Activated CD4-positive, alpha-beta T cell treated with anti-CD3 and anti-CD28 coated beads for 36 hours (primary cell): ENCODE data around the gene KIT. TPM values are rescaled to one million over a fixed set of nuclear protein-coding genes. Genes with fewer than 3 reads are reported as not detected.

Source experiments
- ATAC-seq: fragments of 200-7000 bp; cut with Tn5 transposase; one replicate; pipeline ENCODE4 v1.10.0; 2021; ENCODE audit warnings: mild to moderate bottlenecking, moderate library complexity
- CTCF ChIA-PET: fragments of 350-600 bp; sonication (Branson Sonifier 250); formaldehyde crosslinking; loops from one replicate; lab custom pipeline; 2021; ENCODE audit warnings: antibody characterized with exemption; lab: Charles Lee
- POLR2A ChIA-PET: fragments of 350-600 bp; sonication (Branson Sonifier 250); formaldehyde crosslinking; loops from one replicate; lab custom pipeline; 2021; ENCODE audit warnings: antibody characterized with exemption, inconsistent platforms; lab: Charles Lee
- DNase-seq: peaks from one replicate; pipeline ENCODE4 v3.0.0-alpha.2; 2020
- H3K27ac Mint-ChIP-seq: one replicate; pipeline ENCODE4 v1.8.0; 2021; ENCODE audit warnings: mixed read lengths
- H3K27me3 Mint-ChIP-seq: one replicate; pipeline ENCODE4 v1.8.0; 2021; ENCODE audit warnings: mixed read lengths
- H3K36me3 Mint-ChIP-seq: one replicate; pipeline ENCODE4 v1.8.0; 2021; ENCODE audit warnings: low read depth, mixed read lengths
- H3K4me1 Mint-ChIP-seq: one replicate; pipeline ENCODE4 v1.8.0; 2021; ENCODE audit warnings: mixed read lengths
- H3K4me3 Mint-ChIP-seq: one replicate; pipeline ENCODE4 v1.8.0; 2021; ENCODE audit warnings: mild to moderate bottlenecking, moderate library complexity, mixed read lengths
- H3K9me3 Mint-ChIP-seq: one replicate; pipeline ENCODE4 v1.8.0; 2021; ENCODE audit warnings: low read depth, mixed read lengths
- intact Hi-C, 2 experiments: fragments of 100-400 bp; cut with DNase I in 1 of 2; cut with micrococcal nuclease in 1 of 2; formaldehyde crosslinking; loops; one replicate each; pipeline versions ENCODE4 v1.14.2 to v1.15.1; 2022 to 2024; cut with DNase I, micrococcal nuclease
- total RNA-seq, 2 experiments: library from RNA; stranded (reverse); gene quantifications; one replicate each; pipeline ENCODE4 v1.2.3, GENCODE V29; 2021

The KIT gene
- total RNA-seq, 2 experiments from 2014 or later: not detected

DNA sequence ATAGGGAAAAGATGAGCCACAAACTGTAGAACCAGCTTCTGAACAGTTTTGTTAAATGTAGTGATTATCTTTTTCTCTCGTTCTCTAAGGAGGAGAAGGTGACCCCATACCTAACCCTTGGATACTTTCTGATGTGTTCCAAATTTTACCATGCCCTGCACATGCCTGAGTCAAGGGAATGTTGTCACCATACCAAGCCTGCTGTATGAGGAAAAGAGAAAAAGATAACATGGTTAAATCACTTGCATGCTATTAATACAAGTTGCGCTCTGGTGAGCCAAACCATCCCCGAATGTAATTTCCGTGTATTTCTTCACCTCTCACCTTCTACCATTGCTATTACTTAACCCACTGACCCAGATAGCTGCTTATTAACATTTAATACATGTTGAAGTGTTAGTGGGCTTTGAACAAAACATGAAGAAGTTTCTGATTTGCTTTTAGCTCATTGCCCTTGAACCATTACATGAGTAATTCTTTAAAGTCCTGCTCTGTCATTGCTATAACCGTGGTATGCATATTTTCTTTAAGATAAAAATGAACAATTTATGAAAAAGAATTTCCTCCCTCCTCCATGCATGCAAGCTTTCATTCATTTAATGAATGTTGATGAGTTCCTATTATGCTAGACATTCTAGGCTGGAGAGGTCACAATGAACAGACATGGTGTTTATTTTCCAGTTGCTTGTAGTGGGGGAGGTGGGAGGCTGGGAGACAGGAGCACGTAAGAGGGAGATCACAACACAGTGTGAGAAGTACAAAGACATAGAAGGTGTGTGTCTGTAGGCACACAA lies 13.6 kb upstream of the KIT start:
- DNase-seq (no peak), ATAC-seq (no peak)
- Mint-ChIP-seq H3K4me1 (no peaks in the 10 kb centered on the region), H3K27me3 (no peaks in the 10 kb centered on the region), H3K9me3 (no peaks in the 10 kb centered on the region), H3K4me3 (no peak overlapping the region), H3K36me3 (no peaks in the 10 kb centered on the region), H3K27ac (no peak overlapping the region)
- ChIA-PET POLR2A (no interaction called here), CTCF (no interaction called here)
- intact Hi-C loops: no loop called here

GRCh38 chr4:54645830-54646229 lies 11.9 kb upstream of the KIT start:
- ChIA-PET POLR2A (no interaction called here), CTCF (no interaction called here)
- no peaks in the 10 kb centered on the region for H3K4me1 Mint-ChIP-seq
- H3K4me3 Mint-ChIP-seq: no peak overlapping the region
- H3K27ac Mint-ChIP-seq: no peak overlapping the region
- no peaks in the 10 kb centered on the region for H3K36me3 Mint-ChIP-seq
- H3K27me3 Mint-ChIP-seq: no peaks in the 10 kb centered on the region
- ATAC-seq (no peak), DNase-seq (no peak)
- H3K9me3 Mint-ChIP-seq: no peaks in the 10 kb centered on the region
- intact Hi-C loops: no loop called here

GRCh38 chr4:54647070-54647469 lies 10.7 kb upstream of the KIT start:
- ChIA-PET CTCF (interaction anchor here (0.6 kb wide), 1 partner anchor 367 kb away, joined by 3 read pairs; no protein-coding TSS in a partner anchor), POLR2A (no interaction called here)
- no peaks in the 10 kb centered on the region for H3K4me1 Mint-ChIP-seq
- no peaks in the 10 kb centered on the region for H3K36me3 Mint-ChIP-seq
- no peaks in the 10 kb centered on the region for H3K9me3 Mint-ChIP-seq
- ATAC-seq (no peak), DNase-seq (no peak)
- intact Hi-C loops: no loop called here
- no peak overlapping the region for H3K4me3 Mint-ChIP-seq
- no peak overlapping the region for H3K27ac Mint-ChIP-seq
- peaks cover 5% of the 10 kb centered on the region for H3K27me3 Mint-ChIP-seq

- Mint-ChIP-seq H3K9me3 (no peaks in the 10 kb centered on the region), H3K36me3 (no peaks in the 10 kb centered on the region), H3K27ac (no peak overlapping the region), H3K27me3 (peaks cover 22% of the 10 kb centered on the region), H3K4me1 (no peaks in the 10 kb centered on the region), H3K4me3 (no peak overlapping the region)
- ATAC-seq (no peak), DNase-seq (no peak)
- intact Hi-C loops: no loop called here
- ChIA-PET CTCF (no interaction called here), POLR2A (no interaction called here)
Measured at GRCh38 chr4:54651050-54651449, 6.7 kb upstream of the KIT start.

DNA sequence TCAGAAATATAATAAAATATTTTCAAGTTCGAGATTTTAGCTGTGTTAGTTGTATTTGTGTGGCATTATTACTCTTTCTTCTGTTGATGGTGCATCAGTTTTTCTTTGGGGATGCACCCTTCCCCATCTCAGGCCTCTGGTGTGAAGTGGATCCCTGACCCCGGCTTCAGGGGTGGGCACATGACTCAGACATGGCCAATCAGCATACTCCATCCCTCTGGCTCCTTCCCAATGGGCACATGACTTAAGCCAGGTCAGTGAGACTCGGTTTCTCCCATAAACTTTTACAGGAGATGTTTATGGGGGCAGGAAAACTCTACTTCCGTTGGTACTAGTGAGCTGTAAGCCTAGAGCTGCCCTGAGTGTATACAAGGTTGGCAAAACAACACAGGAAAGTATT lies 3.0 kb upstream of the KIT start:
- intact Hi-C loops: no loop called here
- Mint-ChIP-seq H3K27ac (no peak overlapping the region), H3K4me1 (peaks cover 6% of the 10 kb centered on the region), H3K27me3 (peaks cover 41% of the 10 kb centered on the region), H3K4me3 (no peak overlapping the region), H3K9me3 (no peaks in the 10 kb centered on the region), H3K36me3 (no peaks in the 10 kb centered on the region)
- ATAC-seq: no peak
- ChIA-PET CTCF (no interaction called here), POLR2A (no interaction called here)
- DNase-seq: no peak

DNA sequence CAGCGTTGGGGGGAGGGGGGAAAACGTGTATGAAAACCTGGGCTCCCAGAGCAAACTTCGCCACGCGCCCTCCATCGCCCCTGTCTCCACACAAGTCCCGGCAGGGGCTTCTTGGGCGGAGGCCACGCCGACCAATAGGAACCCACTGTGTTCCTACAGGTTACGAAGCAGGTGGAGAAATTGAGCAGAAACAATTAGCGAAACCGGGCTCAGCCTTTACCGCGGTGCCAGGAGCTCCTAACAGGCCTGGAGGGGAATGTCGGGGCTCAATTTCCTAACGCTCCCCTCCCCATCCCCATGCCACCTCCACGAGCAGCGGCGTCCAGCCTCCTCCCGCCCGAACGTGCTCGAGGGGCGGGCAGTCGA lies 589 bp upstream of the KIT start:
- Mint-ChIP-seq H3K4me1 (peaks cover 9% of the 10 kb centered on the region), H3K36me3 (no peaks in the 10 kb centered on the region), H3K27ac (no peak overlapping the region), H3K4me3 (peak overlapping the region; percentile 1), H3K9me3 (no peaks in the 10 kb centered on the region), H3K27me3 (peaks cover 55% of the 10 kb centered on the region)
- ChIA-PET POLR2A (no interaction called here), CTCF (interaction anchor here (0.7 kb wide), 1 partner anchor 16 kb away, joined by 3 read pairs; no protein-coding TSS in a partner anchor)
- no peak for DNase-seq
- ATAC-seq: no peak
- intact Hi-C loops: no loop called here

DNA sequence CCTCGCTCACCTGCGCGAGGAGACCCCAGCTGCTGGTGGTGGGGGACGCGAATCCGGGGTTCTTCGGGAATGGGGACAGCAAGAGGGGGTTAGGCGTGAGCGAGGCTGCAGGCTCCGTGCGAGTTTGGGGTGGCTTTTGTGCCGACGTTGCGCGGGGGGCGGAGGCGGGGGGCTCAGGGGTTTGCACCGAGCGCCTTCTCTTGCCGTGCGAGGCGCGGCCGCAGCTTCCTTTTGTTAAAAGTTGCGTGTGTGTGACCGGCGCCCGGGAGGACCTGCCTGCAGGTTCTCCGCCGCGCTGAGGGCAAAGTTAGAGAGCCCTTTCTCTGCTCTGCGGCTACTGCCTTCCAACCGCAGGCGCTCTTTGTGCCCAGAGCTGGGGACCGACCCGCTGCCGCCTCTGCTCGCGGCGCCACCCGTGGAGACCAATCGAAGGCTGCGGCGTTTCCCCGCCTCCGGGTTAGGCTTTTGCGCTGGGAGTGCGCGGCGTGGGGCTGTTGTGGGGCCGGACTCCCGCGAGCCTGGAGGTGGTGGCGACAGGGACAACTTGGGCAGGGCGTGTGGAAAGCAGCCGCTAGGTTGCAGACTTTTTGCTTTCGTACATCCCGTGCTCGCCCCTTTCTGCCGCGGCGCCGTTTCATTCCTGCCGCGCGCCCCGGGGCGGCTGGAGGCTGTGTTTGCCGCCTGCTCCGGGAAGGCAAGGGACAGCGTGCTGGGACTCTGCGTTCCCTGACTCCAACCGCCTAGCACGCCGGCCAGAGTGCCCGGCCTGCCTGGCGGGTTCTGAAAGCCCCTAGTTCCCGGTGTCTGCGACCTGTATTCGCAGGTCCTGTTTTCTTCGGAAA lies 716 bp downstream of the KIT start:
- Mint-ChIP-seq H3K4me1 (peaks cover 9% of the 10 kb centered on the region), H3K27ac (no peak overlapping the region), H3K4me3 (peak overlapping the region; percentile 60), H3K9me3 (no peaks in the 10 kb centered on the region), H3K36me3 (no peaks in the 10 kb centered on the region), H3K27me3 (peaks cover 53% of the 10 kb centered on the region)
- POLR2A ChIA-PET: no interaction called here
- DNase-seq: peak; percentile 53
- intact Hi-C loops: no loop called here
- CTCF ChIA-PET: interaction anchor here (0.8 to 1.3 kb wide), 2 partner anchors 17 to 313 kb away, joined by 3 read pairs; no protein-coding TSS in a partner anchor
- ATAC-seq: peak; percentile 69

GRCh38 chr4:54659313-54659712 lies 1.6 kb downstream of the KIT start:
- POLR2A ChIA-PET: no interaction called here
- CTCF ChIA-PET: interaction anchor here (1.3 kb wide), 1 partner anchor 18 kb away, joined by 3 read pairs; no protein-coding TSS in a partner anchor
- ATAC-seq (no peak), DNase-seq (peak; percentile 6)
- peaks cover 52% of the 10 kb centered on the region for H3K27me3 Mint-ChIP-seq
- H3K36me3 Mint-ChIP-seq: no peaks in the 10 kb centered on the region
- peak overlapping the region; percentile 60 for H3K4me3 Mint-ChIP-seq
- H3K27ac Mint-ChIP-seq: no peak overlapping the region
- H3K9me3 Mint-ChIP-seq: no peaks in the 10 kb centered on the region
- H3K4me1 Mint-ChIP-seq: peaks cover 9% of the 10 kb centered on the region
- intact Hi-C loops: no loop called here

- intact Hi-C loops: no loop called here
- ATAC-seq (no peak), DNase-seq (no peak)
- Mint-ChIP-seq H3K27ac (no peak overlapping the region), H3K9me3 (no peaks in the 10 kb centered on the region), H3K4me1 (peaks cover 9% of the 10 kb centered on the region), H3K27me3 (peaks cover 51% of the 10 kb centered on the region), H3K4me3 (peak overlapping the region; percentile 60), H3K36me3 (no peaks in the 10 kb centered on the region)
- ChIA-PET CTCF (interaction anchor here (1.3 kb wide), 1 partner anchor 19 kb away, joined by 3 read pairs; no protein-coding TSS in a partner anchor), POLR2A (interaction anchor here (0.6 kb wide), 1 partner anchor 1607 kb away, joined by 3 read pairs; no protein-coding TSS in a partner anchor)
Measured at GRCh38 chr4:54659749-54660535, 2.2 kb downstream of the KIT start.

- Mint-ChIP-seq H3K36me3 (no peaks in the 10 kb centered on the region), H3K9me3 (no peaks in the 10 kb centered on the region), H3K4me1 (peaks cover 9% of the 10 kb centered on the region), H3K27me3 (peaks cover 54% of the 10 kb centered on the region), H3K4me3 (no peak overlapping the region), H3K27ac (no peak overlapping the region)
- ATAC-seq (no peak), DNase-seq (no peak)
- CTCF ChIA-PET: no interaction called here
- POLR2A ChIA-PET: interaction anchor here (0.6 kb wide), 1 partner anchor 1608 kb away, joined by 3 read pairs; no protein-coding TSS in a partner anchor
- intact Hi-C loops: no loop called here
Measured at GRCh38 chr4:54660591-54660990, 2.8 kb downstream of the KIT start.

DNA sequence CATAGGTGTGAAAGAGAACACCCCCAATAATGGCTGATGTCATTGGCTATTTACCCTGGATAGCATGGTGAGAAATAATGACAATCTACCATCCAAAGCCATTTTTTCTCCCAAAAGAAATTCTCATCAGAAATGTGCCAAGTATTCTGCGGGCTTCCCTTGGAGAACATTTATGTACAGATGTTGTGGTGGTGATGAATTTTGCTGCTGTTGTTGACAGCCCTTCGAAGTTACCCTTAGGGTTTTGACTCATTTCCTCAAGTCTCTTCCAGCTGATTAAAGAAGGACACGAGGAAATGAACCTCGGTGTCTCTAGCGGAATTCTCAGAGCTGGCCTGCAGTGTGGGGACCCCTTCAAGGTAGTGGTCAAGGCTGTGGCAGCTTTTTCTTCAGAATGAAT lies 3.4 kb downstream of the KIT start:
- ATAC-seq (no peak), DNase-seq (no peak)
- peaks cover 9% of the 10 kb centered on the region for H3K4me1 Mint-ChIP-seq
- no peaks in the 10 kb centered on the region for H3K9me3 Mint-ChIP-seq
- H3K27me3 Mint-ChIP-seq: peaks cover 52% of the 10 kb centered on the region
- ChIA-PET CTCF (no interaction called here), POLR2A (no interaction called here)
- no peak overlapping the region for H3K4me3 Mint-ChIP-seq
- H3K27ac Mint-ChIP-seq: no peak overlapping the region
- intact Hi-C loops: no loop called here
- H3K36me3 Mint-ChIP-seq: no peaks in the 10 kb centered on the region
